ENCODE data around the gene STN1. TPM values are rescaled to one million over a fixed set of nuclear protein-coding genes. Genes with fewer than 3 reads are reported as not detected.

Gene STN1
- total RNA-seq, 1 experiment from 2014 or later = 74.7 TPM

DNA sequence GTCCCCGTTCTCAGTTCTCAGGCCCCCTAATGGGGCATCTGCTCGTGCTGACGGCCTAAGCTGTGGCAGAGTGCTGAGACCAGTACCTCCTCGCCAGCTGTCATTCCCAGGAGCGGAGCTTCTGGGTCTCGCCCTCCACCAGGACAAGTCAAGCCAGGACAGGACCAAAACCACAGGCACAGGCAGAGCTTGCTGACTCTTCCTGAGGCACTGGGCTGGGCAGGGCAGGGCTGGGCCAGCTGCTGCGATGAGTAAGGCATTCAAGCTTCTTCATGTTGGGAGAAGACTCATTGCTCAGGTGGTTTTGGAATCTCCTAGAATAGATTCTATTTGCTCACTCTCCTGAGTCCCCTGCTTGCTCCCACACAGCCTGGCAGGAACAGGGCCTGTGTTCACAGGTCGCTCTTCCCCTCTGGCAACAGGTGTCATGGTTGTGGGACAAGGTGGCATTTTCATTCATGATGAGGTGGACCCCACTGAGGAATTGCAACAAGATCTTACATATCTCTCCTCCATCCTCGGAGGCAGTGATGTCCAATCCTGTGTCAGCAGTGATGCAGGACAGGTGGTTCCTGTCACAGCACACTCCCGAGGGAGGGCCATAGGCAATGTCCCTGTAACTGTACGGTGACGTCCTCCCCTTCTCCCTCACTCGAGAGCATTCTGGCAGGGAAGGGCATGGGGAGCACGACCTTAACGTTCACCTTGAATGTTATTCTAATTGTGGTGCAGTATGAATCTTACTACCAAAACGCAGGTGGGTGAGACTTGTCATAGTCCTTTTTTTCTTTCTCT lies 45.6 kb downstream of the STN1 start:
- TF ChIP-seq, protein P1, sequence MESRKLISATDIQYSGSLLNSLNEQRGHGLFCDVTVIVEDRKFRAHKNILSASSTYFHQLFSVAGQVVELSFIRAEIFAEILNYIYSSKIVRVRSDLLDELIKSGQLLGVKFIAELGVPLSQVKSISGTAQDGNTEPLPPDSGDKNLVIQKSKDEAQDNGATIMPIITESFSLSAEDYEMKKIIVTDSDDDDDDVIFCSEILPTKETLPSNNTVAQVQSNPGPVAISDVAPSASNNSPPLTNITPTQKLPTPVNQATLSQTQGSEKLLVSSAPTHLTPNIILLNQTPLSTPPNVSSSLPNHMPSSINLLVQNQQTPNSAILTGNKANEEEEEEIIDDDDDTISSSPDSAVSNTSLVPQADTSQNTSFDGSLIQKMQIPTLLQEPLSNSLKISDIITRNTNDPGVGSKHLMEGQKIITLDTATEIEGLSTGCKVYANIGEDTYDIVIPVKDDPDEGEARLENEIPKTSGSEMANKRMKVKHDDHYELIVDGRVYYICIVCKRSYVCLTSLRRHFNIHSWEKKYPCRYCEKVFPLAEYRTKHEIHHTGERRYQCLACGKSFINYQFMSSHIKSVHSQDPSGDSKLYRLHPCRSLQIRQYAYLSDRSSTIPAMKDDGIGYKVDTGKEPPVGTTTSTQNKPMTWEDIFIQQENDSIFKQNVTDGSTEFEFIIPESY (IDR thresholded peaks at IDR 0.05; ENCODE audit: extremely low read depth, insufficient replicate concordance, low read length) = no peak
- TF ChIP-seq ELF1 (IDR thresholded peaks at IDR 0.05; ENCODE audit: borderline replicate concordance, low read depth) (no peak), JUND (IDR thresholded peaks at IDR 0.05) (peak; percentile 49; the same call in 1 of the 2 replicates), SIN3A (IDR thresholded peaks at IDR 0.05; ENCODE audit: low read depth) (peak; percentile 38; the same call in 1 of the 2 replicates), SP1 (IDR thresholded peaks at IDR 0.05; ENCODE audit: low read depth) (0 out of 2 replicates have a peak, but pooled peaks have one; percentile 43)
- H3K36me3 ChIP-seq (ENCODE audit: control insufficient read depth in 1 of 2, insufficient read depth in 2 of 2, low read length in 2 of 2) = no peaks in the 10 kb centered on the region; a peak in 1 of 4 replicates
- no peaks in the 10 kb centered on the region for H3K79me2 ChIP-seq (ENCODE audit: insufficient read depth, low read length)
- no peaks in the 10 kb centered on the region for H3K27me3 ChIP-seq (ENCODE audit: insufficient read depth, low read length)
- H3K4me3 ChIP-seq (replicated peaks in 1 of 2; ENCODE audit: low read depth in 1 of 2, low read length in 2 of 2) = no peak overlapping the region
- H2AFZ ChIP-seq (ENCODE audit: low read depth, low read length, poor library complexity, severe bottlenecking) = no peak overlapping the region
- no TSS peak for BruUV-seq (replicated peaks)
- no peaks in the 10 kb centered on the region for H3K9me2 ChIP-seq (ENCODE audit: insufficient read depth)
- DNase-seq (ENCODE audit: low read depth, low spot score) = no peak
- ChIA-PET POLR2A (no interaction called here), CTCF (interaction anchor here (0.9 to 1.5 kb wide), 2 partner anchors 11 to 16 kb away, joined by 3 to 4 read pairs; no protein-coding TSS in a partner anchor), RAD21 (ENCODE audit: low non-redundant PET in 1 of 2, low total read pairs in 2 of 2, uncharacterized antibody in 2 of 2, unreplicated experiment in 2 of 2) (no interaction called here)
- ATAC-seq = peak; percentile 77
- H3K9ac ChIP-seq (ENCODE audit: low read length) = no peak overlapping the region
- no peaks in the 10 kb centered on the region for H3K9me3 ChIP-seq (ENCODE audit: control insufficient read depth in 1 of 2, insufficient read depth in 1 of 2, low read depth in 1 of 2, low read length in 2 of 2)
- peaks cover 12 to 25% of the 10 kb centered on the region in 2 experiments for H3K4me1 ChIP-seq (ENCODE audit: control insufficient read depth in 1 of 2, insufficient read depth in 2 of 2, low read length in 2 of 2)
- H3K27ac ChIP-seq (ENCODE audit: low read depth, low read length) = no peak overlapping the region
- intact Hi-C loops (cut with micrococcal nuclease) = no loop called here
- no peaks in the 10 kb centered on the region for H4K20me1 ChIP-seq (ENCODE audit: insufficient read depth)
- peak overlapping the region; percentile 34 for H3K4me2 ChIP-seq (ENCODE audit: low read length)

DNA sequence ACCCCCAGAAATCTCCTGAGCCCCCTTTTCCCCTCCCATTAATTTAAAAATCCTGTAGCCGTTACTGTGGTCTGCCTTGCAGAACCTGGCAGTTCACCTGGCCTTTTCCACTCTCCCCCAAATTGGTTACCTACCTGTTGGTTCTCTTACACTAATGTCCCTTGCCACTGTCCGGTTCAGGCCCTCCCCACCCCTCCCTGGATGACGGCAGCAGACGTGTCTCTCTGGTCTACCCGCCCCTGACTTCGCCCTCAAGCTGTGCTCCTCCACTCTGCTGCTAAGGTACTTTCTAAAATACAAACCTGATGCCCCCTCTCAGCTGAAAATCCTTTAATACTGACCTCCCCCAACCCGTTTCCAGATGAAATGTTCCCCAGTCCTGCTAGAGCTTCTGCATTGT lies 47.0 kb downstream of the STN1 start:
- POLR2A ChIA-PET = no interaction called here
- H3K27ac ChIP-seq (ENCODE audit: low read depth, low read length) = no peak overlapping the region
- no peak overlapping the region for H3K4me3 ChIP-seq (replicated peaks in 1 of 2; ENCODE audit: low read depth in 1 of 2, low read length in 2 of 2)
- no peaks in the 10 kb centered on the region for H3K9me2 ChIP-seq (ENCODE audit: insufficient read depth)
- no TSS peak for BruUV-seq (replicated peaks)
- TF ChIP-seq JUND (IDR thresholded peaks at IDR 0.05) (no peak), POLR2AphosphoS5 (IDR thresholded peaks at IDR 0.05; ENCODE audit: low read depth, low read length) (no peak), FOSL1 (IDR thresholded peaks at IDR 0.05; ENCODE audit: low read depth) (no peak), EGR1 (IDR thresholded peaks at IDR 0.05; ENCODE audit: low read depth) (no peak)
- no peak overlapping the region for H2AFZ ChIP-seq (ENCODE audit: low read depth, low read length, poor library complexity, severe bottlenecking)
- H3K36me3 ChIP-seq (ENCODE audit: control insufficient read depth in 1 of 2, insufficient read depth in 2 of 2, low read length in 2 of 2) = no peaks in the 10 kb centered on the region
- intact Hi-C loops (cut with micrococcal nuclease) = no loop called here
- no peak overlapping the region for H3K9ac ChIP-seq (ENCODE audit: low read length)
- CTCF ChIA-PET = no interaction called here
- DNase-seq (ENCODE audit: low read depth, low spot score) (no peak), ATAC-seq (no peak)
- H3K9me3 ChIP-seq (ENCODE audit: control insufficient read depth in 1 of 2, insufficient read depth in 1 of 2, low read depth in 1 of 2, low read length in 2 of 2) = peaks cover 0 to 6% of the 10 kb centered on the region in 2 experiments; a peak in 1 of 4 replicates
- H3K4me2 ChIP-seq (ENCODE audit: low read length) = peak overlapping the region; percentile 26; the same call in 1 of the 2 replicates
- H3K4me1 ChIP-seq (ENCODE audit: control insufficient read depth in 1 of 2, insufficient read depth in 2 of 2, low read length in 2 of 2) = peaks cover 12 to 25% of the 10 kb centered on the region in 2 experiments
- RAD21 ChIA-PET (ENCODE audit: low non-redundant PET in 1 of 2, low total read pairs in 2 of 2, uncharacterized antibody in 2 of 2, unreplicated experiment in 2 of 2) = interaction anchor here in 1 of 2 experiments (0.6 kb wide), 1 partner anchor 160 kb away, joined by 3 read pairs; no protein-coding TSS in a partner anchor
- H4K20me1 ChIP-seq (ENCODE audit: insufficient read depth) = no peaks in the 10 kb centered on the region
- H3K27me3 ChIP-seq (ENCODE audit: insufficient read depth, low read length) = no peaks in the 10 kb centered on the region
- no peaks in the 10 kb centered on the region for H3K79me2 ChIP-seq (ENCODE audit: insufficient read depth, low read length)
